HCT116 (cell line): ENCODE data around the gene ASCC2. TPM values are rescaled to one million over a fixed set of nuclear protein-coding genes. Genes with fewer than 3 reads are reported as not detected.

Experiments used
- ATAC-seq: fragments of 200-7000 bp; cut with Tn5 transposase; 2 replicates; pipeline ENCODE4 v1.9.1; 2020; ENCODE audit warnings: mild to moderate bottlenecking, moderate library complexity
- BruUV-seq: library from RNA; stranded (reverse); fragments of 400-500 nt; replicated peaks from 2 replicates; lab custom pipeline; 2021; lab: Mats Ljungman, UMichigan
- CTCF ChIA-PET: fragments of 300-600 bp; sonication (Branson Sonifier 250); formaldehyde crosslinking; loops from one replicate; lab custom pipeline; 2021; ENCODE audit warnings: antibody characterized with exemption; lab: Charles Lee
- POLR2A ChIA-PET: fragments of 300-600, 350-600 bp; sonication (Branson Sonifier 250); formaldehyde crosslinking; loops from one replicate; lab custom pipeline; 2021; ENCODE audit warnings: antibody characterized with exemption; lab: Charles Lee
- RAD21 ChIA-PET, 2 experiments: fragments of 300-600 bp; sonication (Branson Sonifier 250); formaldehyde crosslinking; loops; one replicate each; lab custom pipeline; 2023; ENCODE audit warnings: low total read pairs in 2 of 2; ENCODE audit not compliant: uncharacterized antibody in 2 of 2, unreplicated experiment in 2 of 2, low non-redundant PET in 1 of 2; lab: Charles Lee
- DNase-seq: peaks from one replicate; pipeline ENCODE4 v3.0.0-alpha.2; 2010; ENCODE audit warnings: low read depth, low spot score
- H2AFZ ChIP-seq: fragments of 200-600 bp; shearing (Covaris generic), sonication (generic); 2 replicates; pipeline ENCODE4 v1.6.1; 2017; ENCODE audit warnings: low read depth, mixed run types, mixed read lengths, antibody characterized with exemption, low read length; ENCODE audit not compliant: poor library complexity, severe bottlenecking
- H3K27ac ChIP-seq: 2 replicates; pipeline ENCODE4 v1.5.1; 2012; ENCODE audit warnings: low read depth, low read length
- H3K27me3 ChIP-seq: fragments of 200-600 bp; sonication (generic); 2 replicates; pipeline ENCODE4 v1.6.1; 2016; ENCODE audit warnings: mixed run types, low read length, mixed read lengths; ENCODE audit not compliant: insufficient read depth
- H3K36me3 ChIP-seq, 2 experiments: fragments of 200-500 bp in 1 of 2; fragments of 200-600 bp in 1 of 2; sonication (Bioruptor generic) in 1 of 2; sonication (generic) in 1 of 2; 2 replicates each; pipeline versions ENCODE4 v1.5.1 to v1.6.1; 2014 to 2016; ENCODE audit warnings: low read length in 2 of 2, inconsistent platforms in 1 of 2, mixed read lengths in 1 of 2, mixed run types in 1 of 2; ENCODE audit not compliant: insufficient read depth in 2 of 2, control insufficient read depth in 1 of 2
- H3K4me1 ChIP-seq, 2 experiments: fragments of 200-600 bp in 1 of 2; sonication (generic) in 1 of 2; 2 replicates each; pipeline versions ENCODE4 v1.5.1 to v1.6.1; 2012 to 2017; ENCODE audit warnings: low read length in 2 of 2, inconsistent platforms in 1 of 2, mild to moderate bottlenecking in 1 of 2, mixed read lengths in 1 of 2, mixed run types in 1 of 2, moderate library complexity in 1 of 2; ENCODE audit not compliant: insufficient read depth in 2 of 2, control insufficient read depth in 1 of 2
- H3K4me2 ChIP-seq: fragments of 200-600 bp; sonication (generic); 2 replicates; pipeline ENCODE4 v1.6.1; 2017; ENCODE audit warnings: mixed run types, low read length, mixed read lengths
- H3K4me3 ChIP-seq, 2 experiments: fragments of 200-600 bp in 1 of 2; sonication (generic) in 1 of 2; replicated peaks in 1 of 2; 2 replicates each; pipeline ENCODE4 v1.5.1; 2011 to 2016; ENCODE audit warnings: low read length in 2 of 2, control low read depth in 1 of 2, low read depth in 1 of 2, mild to moderate bottlenecking in 1 of 2, mixed read lengths in 1 of 2, mixed run types in 1 of 2
- H3K79me2 ChIP-seq: fragments of 200-600 bp; sonication (generic); 2 replicates; pipeline ENCODE4 v1.6.1; 2017; ENCODE audit warnings: mild to moderate bottlenecking, mixed run types, low read length, moderate library complexity, mixed read lengths; ENCODE audit not compliant: insufficient read depth
- H3K9ac ChIP-seq: fragments of 200-600 bp; sonication (generic); 2 replicates; pipeline ENCODE4 v1.6.1; 2016; ENCODE audit warnings: low read length, mixed read lengths
- H3K9me2 ChIP-seq: fragments of 200-600 bp; sonication (generic), shearing (Covaris generic); 2 replicates; pipeline ENCODE4 v1.6.1; 2017; ENCODE audit warnings: mixed run types, mild to moderate bottlenecking, moderate library complexity; ENCODE audit not compliant: insufficient read depth
- H3K9me3 ChIP-seq, 2 experiments: fragments of 200-500 bp in 1 of 2; fragments of 200-600 bp in 1 of 2; sonication (Bioruptor generic) in 1 of 2; sonication (generic) in 1 of 2; 2 replicates each; pipeline ENCODE4 v1.6.1; 2014 to 2017; ENCODE audit warnings: low read length in 2 of 2, mixed read lengths in 2 of 2, inconsistent platforms in 1 of 2, low read depth in 1 of 2, mild to moderate bottlenecking in 1 of 2, mixed run types in 1 of 2, moderate library complexity in 1 of 2; ENCODE audit not compliant: control insufficient read depth in 1 of 2, insufficient read depth in 1 of 2
- H4K20me1 ChIP-seq: fragments of 200-600 bp; sonication (generic), shearing (Covaris generic); 2 replicates; pipeline ENCODE4 v1.6.1; 2017; ENCODE audit warnings: mixed run types, mild to moderate bottlenecking, moderate library complexity; ENCODE audit not compliant: insufficient read depth
- CBX3 ChIP-seq: IDR thresholded peaks from 2 replicates; pipeline ENCODE4 v1.6.1; 2012; ENCODE audit warnings: low read depth
- EGR1 ChIP-seq: IDR thresholded peaks from 2 replicates; pipeline ENCODE4 v1.6.1; 2012; ENCODE audit warnings: low read depth
- ELF1 ChIP-seq: IDR thresholded peaks from 2 replicates; pipeline ENCODE4 v1.6.1; 2012; ENCODE audit warnings: low read depth, borderline replicate concordance
- EZH2 ChIP-seq: fragments of 200-600 bp; sonication (generic); IDR thresholded peaks from 2 replicates; pipeline ENCODE4 v1.6.1; 2017; ENCODE audit warnings: antibody characterized with exemption, mixed run types
- EZH2phosphoT487 ChIP-seq: fragments of 200-600 bp; IDR thresholded peaks from 2 replicates; pipeline ENCODE4 v1.6.1; 2018; ENCODE audit warnings: antibody characterized with exemption, borderline replicate concordance
- FOSL1 ChIP-seq: IDR thresholded peaks from 2 replicates; pipeline ENCODE4 v1.6.1; 2012; ENCODE audit warnings: low read depth
- JUND ChIP-seq: IDR thresholded peaks from 2 replicates; pipeline ENCODE4 v1.6.1; 2012
- MAX ChIP-seq: IDR thresholded peaks from 2 replicates; pipeline ENCODE4 v1.6.1; 2012
- POLR2A ChIP-seq: IDR thresholded peaks from 2 replicates; pipeline ENCODE4 v1.7.0; 2011; ENCODE audit warnings: borderline replicate concordance; ENCODE audit not compliant: insufficient read depth, insufficient read length; ENCODE audit errors: extremely low read depth
- POLR2AphosphoS5 ChIP-seq: IDR thresholded peaks from 2 replicates; pipeline ENCODE4 v1.6.1; 2011; ENCODE audit warnings: mild to moderate bottlenecking, low read depth, low read length, moderate library complexity
- RAD21 ChIP-seq: IDR thresholded peaks from 2 replicates; pipeline ENCODE4 v1.6.1; 2012; ENCODE audit warnings: low read depth, mild to moderate bottlenecking
- SP1 ChIP-seq: IDR thresholded peaks from 2 replicates; pipeline ENCODE4 v1.6.1; 2012; ENCODE audit warnings: low read depth
- SRF ChIP-seq: IDR thresholded peaks from 2 replicates; pipeline ENCODE4 v1.6.1; 2012; ENCODE audit warnings: low read depth
- YY1 ChIP-seq: IDR thresholded peaks from 2 replicates; pipeline ENCODE4 v1.6.1; 2011; ENCODE audit warnings: low read length, low read depth, moderate library complexity, mild to moderate bottlenecking; ENCODE audit not compliant: insufficient replicate concordance; ENCODE audit errors: extremely low read depth
- ZFX ChIP-seq: fragments of 450-650 bp; IDR thresholded peaks from 2 replicates; pipeline ENCODE4 v1.6.1; 2017
- ZNF274 ChIP-seq: fragments of 200-500 bp; sonication (Bioruptor generic); IDR thresholded peaks from 2 replicates; pipeline ENCODE4 v1.6.1; 2014; ENCODE audit warnings: mild to moderate bottlenecking, low read depth, low read length, inconsistent platforms
- intact Hi-C: fragments of 100-400 bp; cut with micrococcal nuclease; formaldehyde crosslinking; loops from 2 replicates; pipeline ENCODE4 v1.10.0; 2022
- total RNA-seq: library from RNA; stranded (reverse); gene quantifications from one replicate; pipeline ENCODE4 v1.2.1, GENCODE V29; 2021; ENCODE audit not compliant: unreplicated experiment
- TF ChIP-seq, protein P1 (sequence below): IDR thresholded peaks from 2 replicates; pipeline ENCODE4 v1.6.1; 2012
- TF ChIP-seq, protein P2 (sequence below): IDR thresholded peaks from 2 replicates; pipeline ENCODE4 v1.6.1; 2012; ENCODE audit warnings: low read depth

Gene ASCC2
- total RNA-seq, 1 experiment from 2014 or later = 68.6 TPM

- ChIA-PET CTCF (interaction anchor here (1.0 kb wide), 1 partner anchor 189 kb away, joined by 3 read pairs; no protein-coding TSS in a partner anchor), RAD21 (interaction anchor here in 1 of 2 experiments (0.6 kb wide), 1 partner anchor 8 kb away, joined by 4 read pairs; no protein-coding TSS in a partner anchor), POLR2A (interaction anchor here (0.6 kb wide), 1 partner anchor 10 kb away, joined by 4 read pairs; no protein-coding TSS in a partner anchor)
- intact Hi-C loops = no loop called here
- Histone ChIP-seq H3K4me3 (no peak overlapping the region), H2AFZ (no peak overlapping the region), H4K20me1 (no peaks in the 10 kb centered on the region), H3K79me2 (no peaks in the 10 kb centered on the region), H3K4me1 (peaks cover 0 to 12% of the 10 kb centered on the region in 2 experiments; a peak in 2 of 4 replicates), H3K36me3 (peaks cover 23 to 49% of the 10 kb centered on the region in 2 experiments), H3K27me3 (no peaks in the 10 kb centered on the region), H3K27ac (no peak overlapping the region), H3K9me3 (no peaks in the 10 kb centered on the region), H3K9me2 (no peaks in the 10 kb centered on the region), H3K4me2 (no peak overlapping the region), H3K9ac (no peak overlapping the region)
- no TSS peak for BruUV-seq
- TF ChIP-seq SRF (no peak), POLR2AphosphoS5 (no peak), ZFX (no peak), EZH2phosphoT487 (no peak), CBX3 (no peak), SP1 (no peak), RAD21 (no peak), FOSL1 (no peak), POLR2A (no peak), MAX (no peak), ELF1 (no peak), YY1 (no peak), ZNF274 (no peak), EGR1 (no peak), JUND (no peak), EZH2 (no peak)
- TF ChIP-seq, protein P1, sequence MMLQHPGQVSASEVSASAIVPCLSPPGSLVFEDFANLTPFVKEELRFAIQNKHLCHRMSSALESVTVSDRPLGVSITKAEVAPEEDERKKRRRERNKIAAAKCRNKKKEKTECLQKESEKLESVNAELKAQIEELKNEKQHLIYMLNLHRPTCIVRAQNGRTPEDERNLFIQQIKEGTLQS = no peak
- TF ChIP-seq, protein P2, sequence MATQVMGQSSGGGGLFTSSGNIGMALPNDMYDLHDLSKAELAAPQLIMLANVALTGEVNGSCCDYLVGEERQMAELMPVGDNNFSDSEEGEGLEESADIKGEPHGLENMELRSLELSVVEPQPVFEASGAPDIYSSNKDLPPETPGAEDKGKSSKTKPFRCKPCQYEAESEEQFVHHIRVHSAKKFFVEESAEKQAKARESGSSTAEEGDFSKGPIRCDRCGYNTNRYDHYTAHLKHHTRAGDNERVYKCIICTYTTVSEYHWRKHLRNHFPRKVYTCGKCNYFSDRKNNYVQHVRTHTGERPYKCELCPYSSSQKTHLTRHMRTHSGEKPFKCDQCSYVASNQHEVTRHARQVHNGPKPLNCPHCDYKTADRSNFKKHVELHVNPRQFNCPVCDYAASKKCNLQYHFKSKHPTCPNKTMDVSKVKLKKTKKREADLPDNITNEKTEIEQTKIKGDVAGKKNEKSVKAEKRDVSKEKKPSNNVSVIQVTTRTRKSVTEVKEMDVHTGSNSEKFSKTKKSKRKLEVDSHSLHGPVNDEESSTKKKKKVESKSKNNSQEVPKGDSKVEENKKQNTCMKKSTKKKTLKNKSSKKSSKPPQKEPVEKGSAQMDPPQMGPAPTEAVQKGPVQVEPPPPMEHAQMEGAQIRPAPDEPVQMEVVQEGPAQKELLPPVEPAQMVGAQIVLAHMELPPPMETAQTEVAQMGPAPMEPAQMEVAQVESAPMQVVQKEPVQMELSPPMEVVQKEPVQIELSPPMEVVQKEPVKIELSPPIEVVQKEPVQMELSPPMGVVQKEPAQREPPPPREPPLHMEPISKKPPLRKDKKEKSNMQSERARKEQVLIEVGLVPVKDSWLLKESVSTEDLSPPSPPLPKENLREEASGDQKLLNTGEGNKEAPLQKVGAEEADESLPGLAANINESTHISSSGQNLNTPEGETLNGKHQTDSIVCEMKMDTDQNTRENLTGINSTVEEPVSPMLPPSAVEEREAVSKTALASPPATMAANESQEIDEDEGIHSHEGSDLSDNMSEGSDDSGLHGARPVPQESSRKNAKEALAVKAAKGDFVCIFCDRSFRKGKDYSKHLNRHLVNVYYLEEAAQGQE = no peak
- DNase-seq (no peak), ATAC-seq (no peak)
Observed at GRCh38 chr22:29816128-29816527, 21.9 kb downstream of the ASCC2 start.
